Activated CD4-positive, alpha-beta T cell treated with anti-CD3 and anti-CD28 coated beads for 36 hours (primary cell): Measurements from ENCODE around the gene ZNF280B. TPM values are rescaled to one million over a fixed set of nuclear protein-coding genes. Genes with fewer than 3 reads are reported as not detected.
"Not testable (repeated sequence)": the region's sequence is repeated elsewhere in the genome, so short reads cannot be mapped to it uniquely, and the experiment has no call there.

Experiments
- ATAC-seq: fragments of 200-7000 bp; cut with Tn5 transposase; one replicate; pipeline ENCODE4 v1.10.0; 2021; ENCODE audit warnings: mild to moderate bottlenecking, moderate library complexity
- CTCF ChIA-PET: fragments of 350-600 bp; sonication (Branson Sonifier 250); formaldehyde crosslinking; loops from one replicate; lab custom pipeline; 2021; ENCODE audit warnings: antibody characterized with exemption; lab: Charles Lee
- POLR2A ChIA-PET: fragments of 350-600 bp; sonication (Branson Sonifier 250); formaldehyde crosslinking; loops from one replicate; lab custom pipeline; 2021; ENCODE audit warnings: antibody characterized with exemption, inconsistent platforms; lab: Charles Lee
- DNase-seq: peaks from one replicate; pipeline ENCODE4 v3.0.0-alpha.2; 2020
- H3K27ac Mint-ChIP-seq: one replicate; pipeline ENCODE4 v1.8.0; 2021; ENCODE audit warnings: mixed read lengths
- H3K27me3 Mint-ChIP-seq: one replicate; pipeline ENCODE4 v1.8.0; 2021; ENCODE audit warnings: mixed read lengths
- H3K36me3 Mint-ChIP-seq: one replicate; pipeline ENCODE4 v1.8.0; 2021; ENCODE audit warnings: low read depth, mixed read lengths
- H3K4me1 Mint-ChIP-seq: one replicate; pipeline ENCODE4 v1.8.0; 2021; ENCODE audit warnings: mixed read lengths
- H3K4me3 Mint-ChIP-seq: one replicate; pipeline ENCODE4 v1.8.0; 2021; ENCODE audit warnings: mild to moderate bottlenecking, moderate library complexity, mixed read lengths
- H3K9me3 Mint-ChIP-seq: one replicate; pipeline ENCODE4 v1.8.0; 2021; ENCODE audit warnings: low read depth, mixed read lengths
- intact Hi-C, 2 experiments: fragments of 100-400 bp; cut with DNase I in 1 of 2; cut with micrococcal nuclease in 1 of 2; formaldehyde crosslinking; loops; one replicate each; pipeline versions ENCODE4 v1.14.2 to v1.15.1; 2022 to 2024; cut with DNase I, micrococcal nuclease
- total RNA-seq, 2 experiments: library from RNA; stranded (reverse); gene quantifications; one replicate each; pipeline ENCODE4 v1.2.3, GENCODE V29; 2021

ZNF280B gene
- total RNA-seq, 2 experiments from 2014 or later, result 2.5 to 3.7 TPM

GRCh38 chr22:22450343-22450839, 58.2 kb downstream of the ZNF280B start:
- peaks cover 10% of the 10 kb centered on the region for H3K9me3 Mint-ChIP-seq
- ChIA-PET CTCF (interaction anchor here (0.8 to 1.1 kb wide), 2 partner anchors 16 to 28 kb away, joined by 3 to 4 read pairs; no protein-coding TSS in a partner anchor), POLR2A (no interaction called here)
- H3K4me1 Mint-ChIP-seq, result no peaks in the 10 kb centered on the region
- no peak overlapping the region for H3K4me3 Mint-ChIP-seq
- DNase-seq (no peak), ATAC-seq (no peak)
- intact Hi-C loops, result no loop called here
- peaks cover 32% of the 10 kb centered on the region for H3K27me3 Mint-ChIP-seq
- no peaks in the 10 kb centered on the region for H3K36me3 Mint-ChIP-seq
- no peak overlapping the region for H3K27ac Mint-ChIP-seq

- ATAC-seq, result no peak
- peaks cover 29% of the 10 kb centered on the region for H3K27me3 Mint-ChIP-seq
- H3K9me3 Mint-ChIP-seq, result peaks cover 10% of the 10 kb centered on the region
- H3K4me3 Mint-ChIP-seq, result no peak overlapping the region
- ChIA-PET CTCF (interaction anchor here (0.8 to 1.1 kb wide), 3 partner anchors 12 to 27 kb away, joined by 3 to 4 read pairs (median 4); no protein-coding TSS in a partner anchor), POLR2A (no interaction called here)
- DNase-seq, result no peak
- H3K4me1 Mint-ChIP-seq, result no peaks in the 10 kb centered on the region
- H3K27ac Mint-ChIP-seq, result no peak overlapping the region
- intact Hi-C loops, result no loop called here
- no peaks in the 10 kb centered on the region for H3K36me3 Mint-ChIP-seq
Observed at GRCh38 chr22:22449819-22450218, 58.7 kb downstream of the ZNF280B start.

GRCh38 chr22:22446517-22446916, 62.0 kb downstream of the ZNF280B start:
- Mint-ChIP-seq H3K4me3 (no peak overlapping the region), H3K4me1 (no peaks in the 10 kb centered on the region), H3K9me3 (no peaks in the 10 kb centered on the region), H3K36me3 (no peaks in the 10 kb centered on the region), H3K27me3 (peaks cover 24% of the 10 kb centered on the region), H3K27ac (no peak overlapping the region)
- CTCF ChIA-PET, result interaction anchor here (0.6 to 1.5 kb wide), 3 partner anchors 17 to 309 kb away, joined by 3 read pairs; no protein-coding TSS in a partner anchor
- intact Hi-C loops, result no loop called here
- DNase-seq (no peak), ATAC-seq (no peak)
- POLR2A ChIA-PET, result no interaction called here

- H3K4me1 Mint-ChIP-seq, H3K9me3 Mint-ChIP-seq, H3K4me3 Mint-ChIP-seq, ATAC-seq, H3K27ac Mint-ChIP-seq, DNase-seq, POLR2A ChIA-PET, intact Hi-C loops, H3K36me3 Mint-ChIP-seq: not testable (repeated sequence)
- CTCF ChIA-PET, result interaction anchor here (1.0 kb wide), 1 partner anchor 13 kb away, joined by 5 read pairs; no protein-coding TSS in a partner anchor
- peaks cover 32% of the 10 kb centered on the region for H3K27me3 Mint-ChIP-seq
Observed at GRCh38 chr22:22444007-22444589, 64.4 kb downstream of the ZNF280B start.

GRCh38 chr22:22442928-22443709, 65.4 kb downstream of the ZNF280B start:
- POLR2A ChIA-PET, result no interaction called here
- H3K4me3 Mint-ChIP-seq, result no peak overlapping the region
- intact Hi-C loops, result no loop called here
- DNase-seq (no peak), ATAC-seq (no peak)
- no peaks in the 10 kb centered on the region for H3K36me3 Mint-ChIP-seq
- H3K27ac Mint-ChIP-seq, result no peak overlapping the region
- peaks cover 30% of the 10 kb centered on the region for H3K27me3 Mint-ChIP-seq
- no peaks in the 10 kb centered on the region for H3K9me3 Mint-ChIP-seq
- no peaks in the 10 kb centered on the region for H3K4me1 Mint-ChIP-seq
- CTCF ChIA-PET, result no interaction called here

GRCh38 chr22:22441626-22442025, 66.9 kb downstream of the ZNF280B start:
- peaks cover 40% of the 10 kb centered on the region for H3K27me3 Mint-ChIP-seq
- H3K9me3 Mint-ChIP-seq, intact Hi-C loops, H3K27ac Mint-ChIP-seq, H3K4me3 Mint-ChIP-seq, H3K36me3 Mint-ChIP-seq, ATAC-seq, DNase-seq, POLR2A ChIA-PET, H3K4me1 Mint-ChIP-seq, CTCF ChIA-PET: not testable (repeated sequence)

GRCh38 chr22:22440188-22440587, 68.4 kb downstream of the ZNF280B start:
- intact Hi-C loops, result no loop called here
- Mint-ChIP-seq H3K4me1 (no peaks in the 10 kb centered on the region), H3K4me3 (no peak overlapping the region), H3K36me3 (no peaks in the 10 kb centered on the region), H3K27ac (no peak overlapping the region), H3K27me3 (peaks cover 38% of the 10 kb centered on the region), H3K9me3 (no peaks in the 10 kb centered on the region)
- ATAC-seq, result no peak
- no peak for DNase-seq
- ChIA-PET CTCF (interaction anchor here (1.1 kb wide), 1 partner anchor 18 kb away, joined by 3 read pairs; no protein-coding TSS in a partner anchor), POLR2A (no interaction called here)

Other genes with a start within 250 kb of the ZNF280B start
- not detected for gene ZNF280A, start 11.5 kb upstream of the ZNF280B start, total RNA-seq
- gene PRAME, start 50.5 kb upstream of the ZNF280B start, total RNA-seq, result under 1 TPM in 1 of 2 experiments, not detected in 1; 0.09 TPM
- gene GGTLC2, start 135.9 kb upstream of the ZNF280B start, total RNA-seq, result not detected